Activated CD8-positive, alpha-beta memory T cell treated with anti-CD3 and anti-CD28 coated beads for 4 hours (primary cell): ENCODE data around the gene PTPRN2.
"Not testable (repeated sequence)": the region's sequence is repeated elsewhere in the genome, so short reads cannot be mapped to it uniquely, and the experiment has no call there.

Experiments
- DNase-seq, 2 donors: peaks; one replicate each; pipeline ENCODE4 v3.0.0-alpha.2; 2020; ENCODE audit warnings: low read depth in 2 of 2

PTPRN2 gene

GRCh38 chr7:158279539-158280447 is 307.8 kb downstream of the PTPRN2 start:
- DNase-seq = no peak

GRCh38 chr7:158278745-158279320 is 308.8 kb downstream of the PTPRN2 start:
- no peak for DNase-seq

- no peak for DNase-seq
Measured at GRCh38 chr7:158277219-158278141, 310.1 kb downstream of the PTPRN2 start.

DNA sequence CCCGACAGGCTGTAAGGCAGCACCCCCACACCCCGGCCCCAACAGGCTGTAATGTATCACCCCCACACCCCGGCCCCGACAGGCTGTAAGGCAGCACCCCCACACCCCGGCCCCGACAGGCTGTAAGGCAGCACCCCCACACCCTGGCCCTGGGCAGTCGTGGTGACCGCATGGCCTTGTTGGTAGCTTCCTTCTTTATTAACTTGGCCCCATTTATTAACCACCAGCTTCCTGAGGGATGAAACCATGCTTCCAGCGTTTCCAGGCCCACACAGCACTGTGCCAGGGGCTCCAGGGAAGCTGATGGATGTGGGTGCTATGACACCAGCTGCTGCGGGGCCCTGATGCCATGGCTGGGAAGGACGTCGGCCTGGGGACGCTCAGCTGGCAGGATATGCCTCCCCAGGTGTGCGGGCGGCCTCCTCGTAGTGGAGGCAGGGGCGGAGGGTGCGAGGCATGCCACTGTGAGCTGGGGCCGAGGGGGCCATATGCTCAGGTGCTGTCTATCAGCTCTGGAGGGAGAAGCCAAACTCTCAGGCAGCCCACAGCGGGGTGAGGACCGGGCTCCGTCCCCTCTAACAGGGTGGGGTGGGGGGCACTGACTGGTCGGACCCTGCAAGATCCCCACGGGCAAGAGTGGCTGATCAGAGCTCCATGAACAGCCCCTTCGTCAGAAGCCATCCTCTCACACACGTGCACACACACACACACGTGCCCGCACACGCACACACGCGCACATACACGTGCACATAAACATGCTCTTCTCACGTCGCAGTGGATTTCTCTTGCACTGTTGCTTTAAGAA is 311.0 kb downstream of the PTPRN2 start:
- DNase-seq = no peak

DNA sequence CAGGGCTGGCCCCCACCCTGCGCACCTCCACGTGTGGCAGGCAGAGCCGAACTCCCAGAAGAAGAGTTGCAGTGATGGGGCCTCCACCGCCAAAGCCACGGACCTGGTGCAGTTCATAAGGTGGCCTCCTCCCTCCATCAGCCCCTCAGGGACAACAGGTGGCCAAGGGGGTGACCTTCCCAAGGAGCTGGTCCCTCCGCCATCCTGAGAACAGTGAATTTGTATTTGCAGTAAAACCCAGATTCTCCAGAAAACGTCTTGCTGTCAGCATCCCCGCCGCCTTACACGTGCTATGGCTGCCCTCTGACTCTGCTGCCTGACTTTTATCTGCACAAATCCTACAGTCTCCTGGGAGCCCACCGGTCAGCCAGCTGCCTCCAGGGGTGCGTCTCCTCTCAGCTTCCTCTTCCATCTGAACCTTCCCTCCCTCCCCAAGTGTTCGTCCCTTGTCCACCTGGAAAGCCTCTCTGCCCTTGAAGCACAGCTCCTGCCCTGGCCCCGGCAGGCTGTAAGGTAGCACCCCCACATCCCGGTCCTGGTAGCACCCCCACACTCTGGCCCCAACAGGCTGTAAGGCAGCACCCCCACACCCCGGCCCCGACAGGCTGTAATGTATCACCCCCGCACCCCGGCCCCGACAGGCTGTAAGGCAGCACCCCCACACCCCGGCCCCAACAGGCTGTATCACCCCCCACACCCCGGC is 311.8 kb downstream of the PTPRN2 start:
- DNase-seq = no peak

- no peak for DNase-seq
Measured at GRCh38 chr7:158274996-158275395, 312.6 kb downstream of the PTPRN2 start.

- DNase-seq = no peak
Measured at GRCh38 chr7:158274404-158274811, 313.2 kb downstream of the PTPRN2 start.

GRCh38 chr7:158273756-158274342 is 313.8 kb downstream of the PTPRN2 start:
- not testable (repeated sequence) for DNase-seq

GRCh38 chr7:158273138-158273651 is 314.4 kb downstream of the PTPRN2 start:
- DNase-seq = no peak

DNA sequence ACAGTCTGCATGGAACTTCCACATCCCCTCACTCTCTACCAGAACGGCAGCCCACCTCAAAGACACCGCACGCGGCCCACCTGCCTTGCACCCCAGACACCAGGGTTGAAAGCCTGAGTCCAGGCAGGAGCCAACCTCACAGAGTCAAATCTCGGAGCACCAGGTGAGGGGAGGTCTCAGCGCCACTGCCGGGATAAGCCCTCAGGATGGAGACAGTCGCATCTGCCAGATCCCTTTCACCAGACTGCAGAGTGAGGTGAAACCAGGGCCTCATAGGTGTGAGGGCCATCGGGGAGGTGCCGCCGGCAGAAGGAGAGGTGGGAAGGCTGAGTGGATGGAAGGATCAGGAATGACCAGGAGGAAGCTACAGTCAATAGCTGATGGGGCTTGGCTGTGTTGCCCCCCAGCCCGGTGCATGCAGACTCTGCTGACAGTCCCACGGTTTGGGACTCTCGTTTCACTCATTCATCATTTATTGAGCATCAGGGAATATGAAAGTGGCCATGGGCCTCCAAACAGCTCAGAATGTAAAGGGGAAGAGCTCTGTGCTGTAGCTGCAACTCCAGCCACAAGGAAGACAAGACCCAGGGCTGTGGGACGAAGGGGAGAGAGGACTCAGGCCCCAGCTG is 315.0 kb downstream of the PTPRN2 start:
- no peak for DNase-seq

DNA sequence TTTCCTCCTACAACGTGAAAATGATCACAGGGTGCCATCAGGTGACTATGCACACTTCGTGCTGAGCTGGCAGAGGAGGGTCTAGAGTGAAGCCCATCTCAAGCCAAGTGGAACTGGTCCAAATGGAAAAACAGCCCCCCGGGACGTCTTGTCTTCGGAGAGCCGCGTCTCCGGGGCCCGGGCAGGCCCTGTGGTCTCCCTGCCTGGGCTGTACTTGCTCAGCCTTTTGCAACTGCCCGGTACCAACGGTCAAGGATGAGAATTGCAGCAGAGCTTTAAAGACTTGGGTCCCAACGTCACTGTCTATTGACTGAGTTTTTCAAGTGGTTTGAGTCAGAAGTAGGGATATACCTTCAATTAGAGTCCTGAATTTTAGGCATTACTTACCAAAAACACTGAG is 315.5 kb downstream of the PTPRN2 start:
- DNase-seq = no peak

DNA sequence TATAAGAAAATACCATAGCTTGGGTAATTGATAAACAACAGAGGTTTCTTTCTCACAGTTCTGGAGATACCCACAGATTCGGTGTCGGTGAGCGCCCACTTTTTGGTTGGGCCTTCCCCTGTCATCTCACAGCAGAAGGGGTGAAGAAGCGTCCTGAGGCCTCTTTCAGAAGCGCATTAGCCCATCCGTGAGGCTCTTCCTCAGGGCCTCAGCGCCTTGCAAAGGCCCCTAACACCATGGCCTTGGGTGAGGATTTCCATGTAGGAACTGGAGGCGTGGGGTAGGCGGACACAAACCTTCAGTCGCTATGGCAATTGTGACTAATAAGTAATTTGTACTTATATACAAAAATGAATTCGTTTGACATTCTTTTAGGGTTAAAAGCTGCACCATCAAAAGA is 316.0 kb downstream of the PTPRN2 start:
- no peak for DNase-seq

DNA sequence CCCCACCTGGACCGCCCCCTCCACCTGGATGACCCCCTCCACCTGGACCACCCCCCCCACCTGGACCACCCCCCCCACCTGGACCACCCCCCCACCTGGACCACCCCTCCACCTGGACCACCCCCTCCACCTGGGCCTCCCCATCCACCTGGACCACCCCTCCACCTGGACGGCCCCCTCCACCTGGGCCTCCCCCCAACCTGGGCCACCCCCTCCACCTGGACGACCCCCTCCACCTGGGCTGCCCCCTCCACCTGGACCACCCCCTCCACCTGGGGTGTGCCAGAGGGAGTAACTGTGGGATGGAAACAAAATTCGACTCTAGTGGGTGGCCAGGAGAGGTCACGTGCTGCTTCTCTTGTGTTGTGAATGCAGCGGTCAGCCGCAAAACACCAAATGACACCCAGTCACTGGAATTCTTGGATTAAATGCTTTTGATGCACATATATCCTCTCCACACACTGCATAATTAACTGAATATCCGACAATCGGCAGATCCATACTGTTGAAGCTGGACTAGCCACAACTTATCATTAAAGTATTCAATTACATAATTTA is 316.7 kb downstream of the PTPRN2 start:
- no peak for DNase-seq

- no peak for DNase-seq
Measured at GRCh38 chr7:158270106-158270775, 317.4 kb downstream of the PTPRN2 start.

- DNase-seq = no peak
Measured at GRCh38 chr7:158268816-158269535, 318.6 kb downstream of the PTPRN2 start.

- DNase-seq = no peak
Measured at GRCh38 chr7:158267742-158268435, 319.7 kb downstream of the PTPRN2 start.
